ENCODE results near the gene ALDH2.
"Not testable (repeated sequence)": the region's sequence is repeated elsewhere in the genome, so short reads cannot be mapped to it uniquely, and the experiment has no call there.

ALDH2 gene

DNA sequence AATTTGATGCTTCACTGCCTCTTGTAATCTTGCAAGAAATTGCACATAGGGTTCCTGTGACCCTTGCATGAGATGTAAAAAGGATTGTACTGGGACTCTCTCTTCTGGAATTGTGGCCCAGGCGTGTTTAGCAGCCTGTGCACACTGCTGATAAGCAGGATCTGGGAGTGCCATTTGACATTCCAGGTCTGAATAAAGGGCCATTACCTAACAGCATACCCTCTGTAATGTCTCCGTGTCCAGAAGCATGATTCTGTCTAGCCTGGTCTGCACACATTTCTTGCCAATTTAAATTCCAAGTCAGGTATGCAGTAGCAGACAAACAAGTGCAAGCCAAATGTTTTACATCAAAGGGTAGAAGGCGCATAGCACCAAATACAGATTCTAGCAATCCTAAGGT lies 57.2 kb downstream of the ALDH2 start:
- no peak for DNase-seq (ENCODE audit: low spot score)
- TF ChIP-seq, protein P1, sequence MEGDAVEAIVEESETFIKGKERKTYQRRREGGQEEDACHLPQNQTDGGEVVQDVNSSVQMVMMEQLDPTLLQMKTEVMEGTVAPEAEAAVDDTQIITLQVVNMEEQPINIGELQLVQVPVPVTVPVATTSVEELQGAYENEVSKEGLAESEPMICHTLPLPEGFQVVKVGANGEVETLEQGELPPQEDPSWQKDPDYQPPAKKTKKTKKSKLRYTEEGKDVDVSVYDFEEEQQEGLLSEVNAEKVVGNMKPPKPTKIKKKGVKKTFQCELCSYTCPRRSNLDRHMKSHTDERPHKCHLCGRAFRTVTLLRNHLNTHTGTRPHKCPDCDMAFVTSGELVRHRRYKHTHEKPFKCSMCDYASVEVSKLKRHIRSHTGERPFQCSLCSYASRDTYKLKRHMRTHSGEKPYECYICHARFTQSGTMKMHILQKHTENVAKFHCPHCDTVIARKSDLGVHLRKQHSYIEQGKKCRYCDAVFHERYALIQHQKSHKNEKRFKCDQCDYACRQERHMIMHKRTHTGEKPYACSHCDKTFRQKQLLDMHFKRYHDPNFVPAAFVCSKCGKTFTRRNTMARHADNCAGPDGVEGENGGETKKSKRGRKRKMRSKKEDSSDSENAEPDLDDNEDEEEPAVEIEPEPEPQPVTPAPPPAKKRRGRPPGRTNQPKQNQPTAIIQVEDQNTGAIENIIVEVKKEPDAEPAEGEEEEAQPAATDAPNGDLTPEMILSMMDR (IDR thresholded peaks at IDR 0.05; ENCODE audit: extremely low read depth, missing control alignments), result no peak

DNA sequence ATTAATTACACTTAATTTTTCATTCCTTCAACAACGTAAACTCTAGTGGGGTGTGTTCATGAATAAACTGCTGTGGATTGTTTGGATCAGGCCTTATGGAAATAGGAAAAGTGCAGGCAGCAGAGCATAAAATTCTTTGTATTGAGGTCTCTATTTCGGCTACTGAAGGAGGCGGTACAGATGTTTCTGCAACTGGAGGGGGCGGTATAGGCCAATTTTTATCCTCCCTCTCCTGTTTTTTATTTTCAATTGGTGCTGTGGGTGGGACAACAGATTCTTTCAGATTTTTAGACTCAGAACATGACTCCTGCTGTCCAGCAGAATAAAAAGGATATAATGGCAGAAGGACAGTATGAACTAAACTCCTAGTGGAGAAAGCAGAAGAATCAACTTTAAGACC lies 57.6 kb downstream of the ALDH2 start:
- not testable (repeated sequence) for DNase-seq (ENCODE audit: low spot score)

DNA sequence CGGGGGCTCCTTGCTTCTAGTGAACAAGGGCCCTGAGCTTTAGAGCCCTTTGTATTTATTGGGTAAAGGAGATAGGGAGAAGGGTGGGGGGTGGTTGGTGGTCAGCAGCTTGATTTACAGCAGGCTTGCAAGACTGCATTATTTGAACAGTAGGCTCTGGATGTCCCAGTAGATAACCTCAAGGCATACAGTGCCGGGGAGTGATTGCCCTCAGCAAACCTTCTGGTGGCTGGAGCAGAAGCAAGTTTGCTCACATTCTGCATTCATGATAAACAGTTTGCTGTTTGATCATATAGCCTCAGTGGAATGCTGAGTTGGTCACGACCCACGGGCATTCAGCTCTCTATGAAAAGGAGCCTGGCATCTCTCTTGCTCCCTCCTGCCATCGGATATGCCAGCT lies 58.8 kb downstream of the ALDH2 start:
- TF ChIP-seq, protein P1 (IDR thresholded peaks at IDR 0.05; ENCODE audit: extremely low read depth, missing control alignments), result no peak
- DNase-seq (ENCODE audit: low spot score), result no peak

DNA sequence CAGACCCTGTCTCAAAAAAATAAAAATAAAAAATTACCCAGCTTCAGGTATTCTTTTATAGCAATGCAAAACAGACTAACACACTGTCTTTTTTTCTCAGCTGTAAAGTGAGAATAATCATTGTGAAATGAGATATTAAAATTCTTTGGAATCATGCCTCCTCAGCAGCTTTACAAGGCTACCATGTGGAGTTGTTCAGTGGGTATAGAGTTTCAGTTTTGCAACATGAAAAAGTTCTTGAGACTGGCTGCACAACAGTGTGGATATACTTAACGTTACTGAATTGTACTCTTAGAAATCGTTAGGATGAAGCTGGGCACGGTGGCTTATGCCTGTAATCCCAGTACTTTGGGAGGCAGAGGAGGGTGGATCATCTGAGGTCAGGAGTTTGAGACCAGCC lies 59.6 kb downstream of the ALDH2 start:
- no peak for DNase-seq (ENCODE audit: low spot score)
- TF ChIP-seq, protein P1 (IDR thresholded peaks at IDR 0.05; ENCODE audit: extremely low read depth, missing control alignments), result no peak

DNA sequence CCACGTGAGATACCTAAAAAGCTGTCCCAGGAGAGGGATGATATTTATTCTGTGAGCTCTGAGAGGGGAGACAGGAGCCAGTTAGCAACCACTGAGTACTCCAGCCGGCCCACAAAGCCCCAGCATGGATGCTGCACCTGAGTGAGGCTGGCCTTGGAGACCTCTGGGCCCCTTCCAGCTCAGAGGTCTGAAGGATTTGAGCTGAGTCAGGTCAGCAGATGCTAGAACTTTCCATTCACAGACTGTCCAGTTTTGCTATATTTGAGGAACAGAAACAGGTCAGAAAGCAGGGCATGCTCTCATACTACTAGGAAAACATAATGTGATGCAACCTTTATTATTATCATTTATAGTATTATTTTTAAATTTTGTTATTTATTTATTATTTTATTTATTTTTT lies 60.3 kb downstream of the ALDH2 start:
- no peak for DNase-seq (ENCODE audit: low spot score)
- TF ChIP-seq, protein P1 (IDR thresholded peaks at IDR 0.05; ENCODE audit: extremely low read depth, missing control alignments), result no peak

DNA sequence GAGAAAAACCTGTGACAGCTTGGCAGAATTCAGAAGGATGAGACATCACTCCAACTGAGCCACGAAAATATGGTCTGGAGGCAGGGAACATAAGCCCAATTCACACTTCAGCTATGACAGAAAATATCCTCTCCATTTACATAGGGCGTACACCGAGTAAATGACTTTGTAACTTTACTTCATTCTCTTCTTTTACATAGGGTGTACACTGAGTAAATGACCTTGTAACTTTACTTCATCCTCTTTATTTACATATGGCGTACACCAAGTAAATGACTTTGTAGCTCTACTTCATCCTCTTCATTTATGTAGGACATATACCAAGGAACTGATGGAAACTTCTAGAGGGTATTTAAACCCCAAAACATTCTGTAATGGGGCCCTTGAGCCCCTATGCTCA lies 61.2 kb downstream of the ALDH2 start:
- TF ChIP-seq, protein P1 (IDR thresholded peaks at IDR 0.05; ENCODE audit: extremely low read depth, missing control alignments), result no peak
- DNase-seq (ENCODE audit: low spot score), result no peak

DNA sequence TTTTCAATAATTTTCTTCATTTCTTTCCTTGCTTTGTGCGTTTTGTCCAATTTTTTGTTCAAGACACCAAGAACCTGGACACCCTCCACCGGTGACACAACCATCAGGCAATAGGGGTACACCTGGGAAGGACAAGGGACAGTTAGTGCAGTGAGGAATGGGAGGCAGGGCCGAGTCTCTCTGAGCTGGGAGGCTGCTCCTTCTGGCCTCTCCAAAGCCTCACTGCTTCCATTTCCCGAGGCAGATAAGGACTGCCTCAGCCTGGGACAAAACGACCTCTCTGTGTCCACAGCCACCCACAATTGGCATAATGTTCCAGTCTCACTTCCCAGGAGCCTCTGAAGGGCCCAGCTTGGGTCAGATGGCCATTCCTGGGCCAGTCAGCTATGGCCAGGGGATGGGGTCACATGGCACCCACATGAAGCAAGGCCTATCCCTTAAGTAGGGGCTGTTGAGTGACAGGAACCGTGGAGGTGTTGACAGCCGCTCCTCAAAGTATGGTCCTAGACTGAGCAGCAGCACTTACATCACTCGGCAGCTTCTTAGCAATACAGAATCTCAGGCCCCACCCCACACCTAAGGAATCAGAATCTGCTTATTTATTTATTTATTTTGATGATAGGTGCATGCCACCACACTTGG lies 61.7 kb downstream of the ALDH2 start:
- DNase-seq (ENCODE audit: low spot score), result no peak
- TF ChIP-seq, protein P1 (IDR thresholded peaks at IDR 0.05; ENCODE audit: extremely low read depth, missing control alignments), result no peak

DNA sequence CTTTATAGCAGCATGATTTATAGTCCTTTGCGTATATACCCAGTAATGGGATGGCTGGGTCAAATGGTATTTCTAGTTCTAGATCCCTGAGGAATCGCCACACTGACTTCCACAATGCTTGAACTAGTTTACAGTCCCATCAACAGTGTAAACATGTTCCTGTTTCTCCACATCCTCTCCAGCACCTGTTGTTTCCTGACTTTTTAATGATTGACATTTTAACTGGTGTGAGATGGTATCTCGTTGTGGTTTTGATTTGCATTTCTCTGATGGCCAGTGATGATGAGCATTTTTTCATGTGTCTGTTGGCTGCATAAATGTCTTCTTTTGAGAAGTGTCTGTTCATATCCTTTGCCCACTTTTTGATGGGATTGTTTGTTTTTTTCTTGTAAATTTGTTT lies 62.9 kb downstream of the ALDH2 start:
- DNase-seq (ENCODE audit: low spot score), result not testable (repeated sequence)

DNA sequence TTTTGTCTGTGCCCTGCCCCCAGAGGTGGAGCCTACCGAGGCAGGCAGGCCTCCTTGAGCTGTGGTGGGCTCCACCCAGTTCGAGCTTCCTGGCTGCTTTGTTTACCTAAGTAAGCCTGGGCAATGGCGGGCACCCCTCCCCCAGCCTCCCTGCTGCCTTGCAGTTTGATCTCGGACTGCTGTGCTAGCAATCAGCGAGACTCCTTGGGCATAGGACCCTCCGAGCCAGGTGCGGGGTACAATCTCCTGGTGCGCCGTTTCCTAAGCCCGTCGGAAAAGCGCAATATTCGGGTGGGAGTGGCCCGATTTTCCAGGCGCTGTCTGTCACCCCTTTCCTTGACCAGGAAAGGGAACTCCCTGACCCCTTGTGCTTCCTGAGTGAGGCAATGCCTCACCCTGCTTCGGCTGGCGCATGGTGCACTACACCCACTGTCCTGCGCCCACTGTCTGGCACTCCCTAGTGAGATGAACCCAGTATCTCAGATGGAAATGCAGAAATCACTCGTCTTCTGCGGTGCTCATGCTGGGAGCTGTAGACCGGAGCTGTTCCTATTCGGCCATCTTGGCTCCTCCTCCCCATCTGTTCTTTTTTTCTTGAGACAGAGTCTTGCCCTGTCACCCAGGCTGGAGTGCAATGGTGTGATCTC lies 68.1 kb downstream of the ALDH2 start:
- DNase-seq (ENCODE audit: low spot score), result not testable (repeated sequence)

DNA sequence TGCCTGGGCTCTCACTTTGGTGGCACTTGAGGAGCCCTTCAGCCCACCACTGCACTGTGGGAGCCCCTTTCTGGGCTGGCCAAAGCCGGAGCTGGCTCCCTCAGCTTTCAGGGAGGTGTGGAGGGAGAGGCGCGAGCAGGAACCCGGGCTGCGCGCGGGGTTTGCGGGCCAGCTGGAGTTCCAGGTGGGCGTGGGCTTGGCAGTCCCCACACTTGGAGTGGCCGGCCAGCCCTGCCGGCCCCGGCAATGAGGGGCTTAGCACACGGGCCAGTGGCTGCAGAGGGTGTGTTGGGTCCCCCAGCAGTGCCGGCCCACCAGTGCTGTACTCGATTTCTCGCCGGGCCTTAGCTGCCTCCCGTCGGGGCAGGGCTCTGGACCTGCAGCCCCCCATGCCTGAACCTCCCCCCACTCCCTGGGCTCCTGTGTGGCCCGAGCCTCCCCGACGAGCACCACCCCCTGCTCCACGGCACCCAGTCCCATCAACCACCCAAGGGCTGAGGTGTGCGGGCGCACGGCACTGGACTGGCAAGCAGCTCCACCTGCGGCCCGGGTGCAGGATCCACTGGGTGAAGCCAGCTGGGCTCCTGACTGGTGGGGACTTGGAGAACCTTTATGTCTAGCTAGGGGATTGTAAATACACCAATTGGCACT lies 68.9 kb downstream of the ALDH2 start:
- not testable (repeated sequence) for DNase-seq (ENCODE audit: low spot score)

Data from GM20000 (cell line).